Stimulated activated CD4-positive, alpha-beta T cell treated with anti-CD3 and anti-CD28 coated beads, TNF-alpha, amount 100 ng/mL, for 48 hours (primary cell): ENCODE measurements around the gene RNU5B-1.

Source experiments
- DNase-seq, 3 donors: peaks; one replicate each; pipeline ENCODE4 v3.0.0-alpha.2; 2020; ENCODE audit warnings: low read depth in 3 of 3

RNU5B-1 gene

GRCh38 chr15:65289261-65289854, 15.1 kb upstream of the RNU5B-1 start:
- DNase-seq = no peak

GRCh38 chr15:65290228-65290627, 14.2 kb upstream of the RNU5B-1 start:
- DNase-seq = no peak

- DNase-seq = no peak
These were observed 11.4 kb upstream of the RNU5B-1 start for GRCh38 chr15:65292938-65293518.

DNA sequence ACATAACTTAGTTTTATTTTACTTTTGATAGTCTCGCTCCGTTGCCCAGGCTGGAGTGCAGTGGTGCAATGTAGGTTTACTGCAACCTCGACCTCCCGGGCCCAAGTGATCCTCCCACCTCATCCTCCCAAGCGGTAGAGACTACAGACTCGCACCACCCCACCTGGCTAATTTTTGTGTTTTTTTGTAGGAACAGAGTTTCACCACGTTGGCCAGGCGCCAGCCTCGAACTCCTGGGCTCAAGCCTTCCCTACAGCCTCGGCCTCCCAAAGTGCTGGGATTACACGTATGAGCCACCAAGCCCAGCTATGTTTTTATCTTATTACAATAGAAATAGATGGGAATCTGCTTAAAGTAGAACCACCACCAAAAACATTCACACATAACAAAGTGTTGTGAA, 5.7 kb upstream of the RNU5B-1 start:
- no peak for DNase-seq

GRCh38 chr15:65300924-65301441, 3.5 kb upstream of the RNU5B-1 start:
- DNase-seq = no peak

- DNase-seq = no peak
These were observed 2.4 kb upstream of the RNU5B-1 start for GRCh38 chr15:65302061-65302460.

- DNase-seq = no peak
These were observed 643 bp upstream of the RNU5B-1 start for GRCh38 chr15:65303687-65304380.

- no peak for DNase-seq
These were observed 777 bp downstream of the RNU5B-1 start for GRCh38 chr15:65305150-65305758.

- DNase-seq = no peak
These were observed 1.3 kb downstream of the RNU5B-1 start for GRCh38 chr15:65305776-65306175.

GRCh38 chr15:65306551-65306950, 2.1 kb downstream of the RNU5B-1 start:
- no peak for DNase-seq

GRCh38 chr15:65307978-65308377, 3.5 kb downstream of the RNU5B-1 start:
- no peak for DNase-seq

DNA sequence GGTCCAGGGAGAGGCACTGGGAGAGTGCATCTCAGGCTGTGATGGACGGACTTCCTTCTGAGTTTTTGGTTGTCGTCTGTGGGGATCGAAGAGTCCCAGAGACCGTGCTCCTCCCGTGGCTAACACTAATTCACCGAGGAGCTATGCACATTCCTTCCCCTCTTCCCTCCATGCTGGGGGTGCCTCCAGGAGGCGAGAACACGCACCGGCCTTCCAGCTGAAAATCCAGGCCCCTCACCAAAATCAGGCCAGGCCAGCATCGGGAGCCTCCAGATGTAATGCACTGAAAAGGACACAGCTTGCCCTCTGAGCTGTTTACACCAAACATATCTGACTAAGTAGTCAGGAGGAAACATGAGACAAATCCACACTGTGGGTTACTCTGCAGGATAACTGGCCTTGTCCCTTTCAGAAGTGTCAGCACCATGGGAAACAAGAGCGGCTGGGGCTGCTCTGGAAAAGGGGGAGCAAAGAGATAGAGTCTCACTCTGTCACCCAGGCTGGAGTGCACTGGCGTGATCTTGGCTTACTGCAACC, 5.5 kb downstream of the RNU5B-1 start:
- DNase-seq = no peak

GRCh38 chr15:65310431-65311137, 6.1 kb downstream of the RNU5B-1 start:
- DNase-seq = no peak

DNA sequence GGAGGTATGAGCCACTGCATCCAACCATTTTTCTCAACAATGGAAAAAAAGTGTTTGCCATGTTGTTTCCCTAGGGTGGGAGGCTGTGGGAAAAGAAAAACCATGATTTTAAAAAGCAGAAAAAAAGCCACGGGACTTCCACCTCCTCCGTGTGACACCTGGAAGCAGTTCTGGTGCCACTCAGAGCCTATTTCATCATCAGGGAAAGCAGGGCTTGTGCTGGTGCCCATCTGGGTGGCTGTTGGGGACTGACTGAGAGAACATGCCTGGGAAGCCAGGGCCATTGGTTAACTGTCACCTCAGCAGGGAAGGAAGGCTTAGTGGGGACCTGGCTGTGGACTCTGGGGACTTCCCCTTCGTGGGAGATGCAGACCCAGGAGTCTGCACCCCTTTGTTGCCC, 7.3 kb downstream of the RNU5B-1 start:
- no peak for DNase-seq

DNA sequence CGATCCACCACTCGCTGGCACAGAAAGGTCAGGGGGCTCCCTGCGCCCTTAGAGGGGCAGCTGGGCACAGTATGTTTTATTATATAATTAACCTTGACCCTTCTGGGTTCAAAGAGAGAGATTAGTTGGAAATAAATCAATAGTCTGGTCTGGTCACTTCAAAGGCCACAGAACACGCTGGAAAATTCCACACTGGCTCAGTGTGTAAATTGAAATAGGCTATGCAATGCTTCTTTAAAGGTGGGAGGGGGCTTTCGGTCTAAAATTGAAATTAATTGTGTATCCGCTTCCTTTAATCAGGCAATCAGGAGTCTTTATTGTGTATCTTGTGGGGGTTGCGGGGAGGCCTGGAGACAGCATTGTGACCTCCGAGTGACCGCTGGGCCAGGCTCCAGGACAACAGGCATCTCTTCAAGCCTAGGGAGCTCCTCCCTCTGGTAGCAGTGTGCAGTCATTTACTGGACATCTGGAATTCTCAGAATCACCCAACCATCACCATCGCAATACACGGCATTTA, 8.0 kb downstream of the RNU5B-1 start:
- no peak for DNase-seq

DNA sequence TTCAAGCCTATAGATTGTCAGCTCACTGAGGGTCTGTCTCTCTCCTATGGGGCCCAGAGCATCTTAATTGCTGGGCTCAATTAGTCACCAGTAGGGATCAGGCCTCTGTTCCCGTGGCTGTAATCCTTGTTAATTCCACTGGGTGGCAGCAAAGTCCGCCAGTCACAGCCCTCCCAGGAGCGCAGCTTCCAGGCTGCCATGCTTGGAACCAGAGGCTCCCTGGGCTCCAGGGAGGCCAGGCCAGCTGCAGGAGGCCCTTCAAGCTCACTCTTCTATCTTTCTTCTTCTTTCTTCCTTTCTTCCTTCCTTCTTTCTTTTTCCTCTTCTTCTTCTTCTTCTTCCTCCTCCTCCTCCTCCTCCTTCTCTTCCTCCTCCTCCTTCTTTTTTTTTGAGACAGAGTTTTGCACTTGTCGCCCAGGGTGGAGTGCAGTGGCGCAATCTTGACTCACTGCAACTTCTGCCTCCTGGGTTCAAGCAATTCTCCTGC, 14.4 kb downstream of the RNU5B-1 start:
- peak; percentile 63 to 64 (median 63) for DNase-seq

- no peak for DNase-seq
These were observed 18.6 kb downstream of the RNU5B-1 start for GRCh38 chr15:65323071-65323511.

DNA sequence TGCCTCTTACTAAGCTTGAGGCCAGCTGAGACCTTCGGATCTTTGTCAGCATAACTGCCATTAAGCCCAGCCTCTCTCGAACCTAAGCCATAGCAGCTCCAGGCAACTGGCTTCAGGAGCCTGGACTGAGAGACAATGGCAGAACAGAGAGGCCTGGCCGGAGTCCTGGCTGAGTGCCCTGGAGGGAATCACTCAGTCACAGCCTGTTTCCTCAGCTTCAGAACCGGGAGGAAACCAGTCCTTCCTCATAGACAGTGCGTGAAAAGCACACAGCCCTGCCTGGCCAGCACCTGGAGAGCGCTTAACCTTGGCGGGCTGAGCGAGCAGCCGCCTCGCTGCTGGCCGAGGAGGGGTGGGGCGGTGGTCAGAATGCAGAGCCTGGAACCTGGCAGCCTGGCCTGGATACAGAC, 21.6 kb downstream of the RNU5B-1 start:
- DNase-seq = no peak

- DNase-seq = no peak
These were observed 22.3 kb downstream of the RNU5B-1 start for GRCh38 chr15:65326818-65327217.

DNA sequence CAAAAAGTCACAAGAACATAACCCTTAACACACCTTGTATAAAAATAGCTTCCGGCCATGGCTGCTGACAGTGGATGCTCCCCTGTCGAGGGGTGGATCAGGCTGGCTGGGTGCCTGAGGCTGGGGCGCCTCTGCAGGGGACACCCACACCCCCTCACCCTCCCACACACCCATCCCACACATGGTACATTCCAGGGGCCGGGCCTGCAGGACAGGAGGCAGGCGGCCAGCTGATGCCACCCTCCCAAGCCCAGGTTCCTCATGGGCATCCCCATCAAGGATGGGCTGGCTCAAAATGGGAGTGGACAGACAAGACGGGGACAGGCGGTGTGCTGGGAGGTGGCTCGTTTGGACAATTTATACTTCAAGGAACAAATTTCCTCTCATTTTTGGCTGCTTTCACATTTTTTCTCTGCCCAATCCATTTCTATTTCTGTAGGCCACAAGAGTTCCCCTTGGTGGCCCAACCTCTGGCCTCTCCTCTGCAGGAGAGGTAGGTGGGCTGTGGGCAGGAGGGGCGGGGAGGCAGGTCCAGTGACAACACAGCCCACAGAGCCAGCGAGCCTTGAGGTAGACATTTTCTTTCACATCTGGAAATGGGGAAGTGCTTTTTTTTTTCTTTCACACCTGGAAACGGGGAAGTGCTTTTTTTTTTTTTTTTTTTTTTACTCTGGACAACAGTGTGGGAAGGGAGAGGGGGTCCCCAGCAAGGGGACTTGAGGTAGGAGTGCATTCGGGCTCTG, 23.3 kb downstream of the RNU5B-1 start:
- no peak for DNase-seq
